Rectal smooth muscle tissue (tissue), 1 donor: ENCODE results near the gene ROCK2.
"Not testable (repeated sequence)": the region's sequence is repeated elsewhere in the genome, so short reads cannot be mapped to it uniquely, and the experiment has no call there.

Source experiments
- H3K27ac ChIP-seq: one replicate; pipeline ENCODE4 v1.7.0; 2013; ENCODE audit warnings: low read depth, low read length, inconsistent platforms
- H3K27me3 ChIP-seq: one replicate; pipeline ENCODE4 v1.7.0; 2013; ENCODE audit warnings: low read length; ENCODE audit not compliant: control insufficient read depth, insufficient read depth
- H3K36me3 ChIP-seq: one replicate; pipeline ENCODE4 v1.7.0; 2013; ENCODE audit warnings: low read length; ENCODE audit not compliant: control insufficient read depth, insufficient read depth
- H3K4me1 ChIP-seq: one replicate; pipeline ENCODE4 v1.7.0; 2013; ENCODE audit warnings: low read length; ENCODE audit not compliant: control insufficient read depth, insufficient read depth
- H3K4me3 ChIP-seq: one replicate; pipeline ENCODE4 v1.7.0; 2013; ENCODE audit warnings: low read length
- H3K9ac ChIP-seq: one replicate; pipeline ENCODE4 v1.7.0; 2013; ENCODE audit warnings: low read length

Gene ROCK2

DNA sequence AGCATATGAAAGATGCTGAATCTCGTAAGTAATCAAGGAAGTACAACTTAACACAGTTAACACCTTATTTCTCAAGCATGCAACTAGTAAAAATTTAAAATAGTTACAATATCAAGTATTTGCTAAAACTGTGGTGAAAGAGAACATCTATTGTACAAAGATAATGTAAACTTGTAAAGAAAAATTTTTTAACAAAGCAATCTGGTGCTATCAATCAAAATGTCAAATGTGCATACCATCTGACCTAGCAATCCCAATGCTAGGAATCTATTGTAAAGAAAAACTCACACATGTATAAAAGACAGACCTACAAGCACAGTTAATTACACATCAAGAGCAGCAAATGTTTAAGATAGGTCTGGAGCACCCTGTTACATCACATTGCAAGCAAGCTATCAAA, 99.1 kb downstream of the ROCK2 start:
- H3K27ac ChIP-seq: no peak overlapping the region

DNA sequence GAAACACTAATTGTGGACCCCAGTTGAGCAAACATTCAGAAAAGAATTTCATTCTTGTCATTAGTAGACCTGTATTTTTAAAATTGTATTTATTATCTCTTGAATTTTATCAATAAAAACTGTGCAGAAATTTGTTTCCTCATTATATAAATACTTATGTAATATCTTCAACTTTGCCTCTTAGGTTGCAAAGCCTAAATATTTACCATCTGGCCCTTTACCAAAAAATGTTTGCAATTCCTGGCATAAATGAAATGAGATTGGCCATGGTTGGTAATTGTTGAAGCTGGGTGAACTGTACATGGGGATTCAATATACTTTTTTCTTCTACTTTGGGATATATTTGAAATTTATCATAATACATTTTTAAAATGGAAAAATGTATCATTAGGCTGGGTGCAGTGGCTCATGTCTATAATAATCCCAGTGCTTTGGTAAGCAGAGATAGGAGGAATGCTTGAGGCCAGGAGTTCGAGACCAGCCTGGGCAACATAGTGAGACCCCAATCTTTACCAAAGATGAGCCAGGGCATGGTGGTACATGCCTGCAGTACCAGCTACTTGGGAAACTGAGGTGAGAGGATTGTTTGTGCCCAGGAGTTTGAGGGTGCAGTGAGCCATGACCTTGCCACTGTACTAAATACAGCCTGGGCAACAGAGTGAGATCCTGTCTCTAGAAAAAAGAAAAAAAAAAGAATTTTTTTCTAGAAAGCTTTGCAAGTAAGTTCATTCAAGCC, 100.2 kb downstream of the ROCK2 start:
- no peak overlapping the region for H3K4me3 ChIP-seq
- no peaks in the 10 kb centered on the region for H3K4me1 ChIP-seq
- H3K27me3 ChIP-seq: no peaks in the 10 kb centered on the region
- H3K27ac ChIP-seq: no peak overlapping the region
- H3K9ac ChIP-seq: no peak overlapping the region
- H3K36me3 ChIP-seq: no peaks in the 10 kb centered on the region

More for the DNA sequence above, 99.1 kb downstream of the ROCK2 start:
- H3K4me1 ChIP-seq: no peaks in the 10 kb centered on the region
- H3K4me3 ChIP-seq: no peak overlapping the region
- H3K27me3 ChIP-seq: no peaks in the 10 kb centered on the region
- no peaks in the 10 kb centered on the region for H3K36me3 ChIP-seq
- no peak overlapping the region for H3K9ac ChIP-seq

DNA sequence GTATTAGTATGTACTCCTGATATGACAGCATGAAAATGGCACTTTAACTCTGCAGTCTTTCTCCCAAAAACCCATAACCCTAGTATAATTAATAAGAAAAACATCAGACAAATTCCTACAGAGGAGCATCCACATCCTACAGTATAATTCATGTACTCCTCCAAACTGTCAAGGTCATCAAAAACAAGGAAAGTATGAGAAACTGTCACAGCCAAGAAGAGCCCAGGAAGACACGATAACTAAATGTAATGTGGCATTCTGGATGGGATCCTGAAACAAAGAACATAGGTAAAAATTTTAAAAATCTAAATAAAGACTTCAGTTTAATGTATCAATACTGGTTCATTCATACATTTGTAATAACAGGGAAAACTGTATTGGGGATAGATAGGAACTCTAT, 100.9 kb downstream of the ROCK2 start:
- Histone ChIP-seq H3K4me3 (no peak overlapping the region), H3K9ac (no peak overlapping the region), H3K4me1 (no peaks in the 10 kb centered on the region), H3K36me3 (no peaks in the 10 kb centered on the region), H3K27ac (no peak overlapping the region), H3K27me3 (no peaks in the 10 kb centered on the region)

DNA sequence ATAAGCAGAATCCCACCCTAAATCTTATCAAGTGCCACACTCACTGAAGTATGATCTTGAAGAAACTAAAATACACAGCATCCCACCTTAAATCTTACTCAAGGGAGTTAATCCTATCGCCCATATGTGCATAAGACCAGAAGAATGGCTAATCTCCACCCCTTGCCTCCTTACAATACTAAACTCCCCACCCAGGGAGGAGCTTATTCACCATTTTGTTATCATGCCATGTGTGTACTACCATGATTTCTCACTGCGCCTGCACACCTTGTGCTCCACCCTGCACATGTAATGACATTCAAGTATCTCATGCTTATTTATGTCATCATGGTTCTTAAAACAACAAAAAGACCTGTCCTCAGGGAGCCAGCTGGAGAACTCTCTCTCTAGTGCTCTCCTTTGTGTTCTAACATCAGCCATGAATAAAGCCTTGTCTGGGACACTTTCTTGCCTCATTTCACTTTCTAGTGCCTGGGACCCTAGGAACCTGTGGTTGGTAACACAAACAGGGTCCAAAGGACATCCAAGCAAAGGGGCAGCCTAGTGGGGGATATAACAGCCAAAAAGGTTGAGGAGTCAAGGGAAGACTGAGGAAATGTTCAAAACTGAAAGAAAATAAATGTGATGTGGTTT, 101.8 kb downstream of the ROCK2 start:
- Histone ChIP-seq H3K9ac (no peak overlapping the region), H3K27me3 (no peaks in the 10 kb centered on the region), H3K36me3 (no peaks in the 10 kb centered on the region), H3K4me3 (no peak overlapping the region), H3K27ac (no peak overlapping the region), H3K4me1 (no peaks in the 10 kb centered on the region)

DNA sequence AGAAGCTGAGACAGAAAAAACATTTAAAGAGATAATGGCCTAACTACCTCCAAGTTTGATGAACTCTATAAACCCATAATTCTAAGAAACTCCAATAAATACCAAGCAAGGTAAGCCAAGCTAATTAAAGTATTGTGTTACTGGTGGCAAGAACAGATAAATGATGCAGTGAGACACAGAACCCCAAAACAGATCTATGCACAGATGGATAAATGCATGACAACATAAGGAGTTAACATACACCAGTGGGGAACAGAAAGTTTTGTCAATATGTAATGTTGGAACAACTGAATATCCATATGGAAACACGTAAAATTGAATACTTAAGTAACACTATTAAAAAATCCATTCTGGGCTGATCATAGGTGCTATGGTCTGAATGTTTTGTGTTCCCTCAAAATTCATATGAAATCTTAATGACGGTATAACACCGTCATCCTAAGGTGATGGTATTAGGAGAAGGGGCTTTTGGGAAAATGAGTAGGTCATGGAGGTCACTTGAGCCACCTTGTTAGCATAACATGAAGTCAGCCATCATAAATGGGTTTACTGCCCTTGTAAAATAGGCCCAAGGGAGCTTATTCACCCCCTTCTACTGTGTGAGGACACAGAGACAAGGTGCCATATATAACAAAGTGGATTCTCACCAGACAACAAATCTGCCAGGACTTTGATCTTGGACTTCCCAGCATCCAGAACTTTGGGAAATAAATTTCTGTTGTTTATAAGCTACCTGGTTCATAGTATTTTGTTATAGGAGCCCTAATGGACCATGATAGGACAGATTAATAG, 102.8 kb downstream of the ROCK2 start:
- Histone ChIP-seq H3K4me1 (no peaks in the 10 kb centered on the region), H3K27me3 (no peaks in the 10 kb centered on the region), H3K27ac (no peak overlapping the region), H3K36me3 (no peaks in the 10 kb centered on the region), H3K9ac (no peak overlapping the region), H3K4me3 (no peak overlapping the region)

DNA sequence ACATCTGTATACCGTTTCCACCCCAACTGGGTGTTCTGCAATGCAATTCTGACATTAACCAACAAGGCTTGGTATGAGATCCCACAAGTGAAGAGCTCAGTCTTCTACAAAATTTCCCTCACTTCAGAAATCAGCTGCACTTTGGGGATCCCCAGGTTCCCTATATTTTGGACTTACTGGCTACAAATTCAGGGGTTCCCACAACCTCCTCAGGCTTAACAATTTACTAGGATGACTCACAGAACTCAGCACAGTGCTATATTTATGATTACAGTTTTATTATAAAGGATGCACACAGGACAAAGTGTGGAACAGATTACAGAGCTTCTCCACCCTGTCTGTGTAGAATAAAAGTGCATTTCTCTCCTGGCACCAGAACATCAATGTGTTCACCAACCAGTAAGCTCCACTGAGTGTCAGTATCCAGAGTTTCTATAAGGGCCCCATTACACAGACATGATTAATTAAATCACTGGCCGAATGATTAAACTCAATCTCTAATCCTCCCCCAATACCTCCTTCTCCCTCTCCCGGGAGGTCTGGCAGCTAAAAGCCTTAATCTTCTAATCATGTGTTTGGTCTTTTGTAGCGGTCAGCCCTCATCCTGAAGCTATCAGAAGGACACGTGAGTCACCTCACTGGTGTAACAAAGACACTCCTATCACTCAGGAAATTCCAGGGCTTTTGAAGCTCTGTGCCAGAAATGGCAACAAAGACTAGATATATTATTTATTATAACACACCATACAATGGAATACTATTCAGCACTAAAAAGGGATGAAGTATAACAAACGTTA, 104.6 kb downstream of the ROCK2 start:
- Histone ChIP-seq H3K36me3 (no peaks in the 10 kb centered on the region), H3K9ac (no peak overlapping the region), H3K4me3 (no peak overlapping the region), H3K27me3 (no peaks in the 10 kb centered on the region), H3K4me1 (peaks cover 7% of the 10 kb centered on the region), H3K27ac (no peak overlapping the region)

DNA sequence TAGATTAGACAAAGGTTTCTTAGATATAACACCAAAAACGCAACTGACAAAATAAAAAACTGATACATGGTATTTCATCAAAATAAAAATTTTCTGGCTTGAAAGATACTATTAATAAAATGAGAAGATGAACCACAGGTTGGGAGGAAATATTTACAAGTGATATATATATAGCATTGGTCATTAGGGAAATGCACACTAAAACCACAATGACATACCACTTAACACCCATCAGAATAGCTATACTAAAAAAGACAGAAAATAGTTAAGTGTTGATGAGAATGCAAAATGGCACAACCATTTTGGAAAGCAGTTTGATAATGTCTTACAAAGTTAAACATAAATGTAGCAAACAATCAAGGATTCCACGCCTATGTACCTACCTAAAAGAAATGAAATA, 105.3 kb downstream of the ROCK2 start:
- Histone ChIP-seq H3K27me3 (no peaks in the 10 kb centered on the region), H3K27ac (no peak overlapping the region), H3K4me1 (peaks cover 7% of the 10 kb centered on the region), H3K4me3 (no peak overlapping the region), H3K36me3 (no peaks in the 10 kb centered on the region), H3K9ac (no peak overlapping the region)

DNA sequence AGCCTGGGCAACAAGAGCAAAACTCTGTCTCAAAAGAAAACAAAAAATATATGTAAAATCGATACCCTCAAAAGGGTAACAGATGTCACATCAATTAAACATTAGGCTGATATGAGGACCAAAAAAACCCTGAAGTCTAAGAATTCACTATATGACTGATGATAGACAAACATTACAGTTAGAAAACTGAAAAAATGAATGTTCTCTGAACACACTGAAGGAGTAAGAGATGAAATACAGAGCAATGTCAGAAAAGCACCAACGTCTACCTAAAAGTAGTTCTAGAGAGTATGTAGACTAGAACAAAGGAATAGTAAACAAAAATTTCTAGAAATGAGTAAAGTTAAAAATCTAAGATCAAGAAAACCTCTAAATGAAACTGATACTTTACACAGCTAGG, 107.3 kb downstream of the ROCK2 start:
- Histone ChIP-seq H3K27ac (no peak overlapping the region), H3K4me3 (no peak overlapping the region), H3K9ac (no peak overlapping the region), H3K36me3 (no peaks in the 10 kb centered on the region), H3K27me3 (no peaks in the 10 kb centered on the region), H3K4me1 (peaks cover 7% of the 10 kb centered on the region)

DNA sequence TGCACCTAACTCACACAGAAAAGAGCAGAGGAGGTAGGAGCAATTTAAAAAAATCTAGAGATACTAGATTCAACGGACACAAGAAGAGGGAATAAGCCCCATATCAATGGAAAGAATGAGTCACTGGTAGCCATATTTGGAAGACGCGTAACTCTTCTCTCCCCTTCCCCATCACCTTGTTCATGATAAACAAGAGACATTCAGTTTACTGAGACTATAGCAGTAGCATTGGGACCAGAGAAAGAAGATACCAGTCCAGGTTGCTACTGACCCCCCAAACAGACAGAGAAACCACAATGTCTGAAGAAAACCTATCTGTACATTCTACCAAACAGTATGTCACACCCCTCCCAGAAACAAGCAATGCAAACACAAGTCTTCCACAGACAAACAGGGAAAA, 108.1 kb downstream of the ROCK2 start:
- Histone ChIP-seq H3K9ac (no peak overlapping the region), H3K27ac (no peak overlapping the region), H3K4me1 (peaks cover 7% of the 10 kb centered on the region), H3K36me3 (no peaks in the 10 kb centered on the region), H3K27me3 (no peaks in the 10 kb centered on the region), H3K4me3 (no peak overlapping the region)

DNA sequence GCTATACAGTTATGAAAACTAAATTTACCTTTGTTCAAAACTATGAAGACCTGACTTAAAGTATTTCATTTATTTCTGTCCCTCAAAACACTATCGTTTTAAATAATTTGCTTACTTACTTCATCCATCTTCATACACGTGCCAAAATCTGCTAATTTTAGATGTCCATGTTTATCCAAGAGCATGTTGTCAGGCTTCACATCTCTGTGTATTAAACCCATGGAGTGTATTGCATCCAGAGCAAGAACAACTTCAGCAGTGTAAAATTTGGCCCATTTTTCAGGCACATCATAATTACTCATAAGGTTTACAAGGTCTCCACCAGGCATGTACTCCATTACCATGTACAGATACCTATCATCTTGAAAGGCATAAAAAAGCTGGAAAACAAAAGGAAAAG, 108.9 kb downstream of the ROCK2 start:
- Histone ChIP-seq H3K4me3 (no peak overlapping the region), H3K27me3 (no peaks in the 10 kb centered on the region), H3K27ac (no peak overlapping the region), H3K36me3 (no peaks in the 10 kb centered on the region), H3K9ac (no peak overlapping the region), H3K4me1 (peaks cover 7% of the 10 kb centered on the region)

DNA sequence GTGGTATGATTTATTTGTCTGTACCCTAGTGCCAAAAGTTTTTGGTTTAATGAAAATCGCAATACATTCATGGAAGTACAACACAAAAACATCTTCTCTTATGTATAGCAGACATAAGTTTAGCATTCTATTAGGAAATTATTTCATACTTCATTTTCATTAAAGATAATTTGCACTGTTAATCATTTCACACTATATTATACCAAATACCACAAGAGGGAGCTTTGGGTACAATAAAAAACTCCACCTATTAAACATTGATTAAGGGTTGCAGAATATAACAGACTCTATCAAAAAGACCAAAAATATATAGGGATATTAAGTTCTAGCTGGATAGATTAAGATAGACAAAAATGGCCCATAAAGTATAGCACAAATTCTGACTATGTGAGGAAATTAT, 110.1 kb downstream of the ROCK2 start:
- H3K27ac ChIP-seq: no peak overlapping the region

DNA sequence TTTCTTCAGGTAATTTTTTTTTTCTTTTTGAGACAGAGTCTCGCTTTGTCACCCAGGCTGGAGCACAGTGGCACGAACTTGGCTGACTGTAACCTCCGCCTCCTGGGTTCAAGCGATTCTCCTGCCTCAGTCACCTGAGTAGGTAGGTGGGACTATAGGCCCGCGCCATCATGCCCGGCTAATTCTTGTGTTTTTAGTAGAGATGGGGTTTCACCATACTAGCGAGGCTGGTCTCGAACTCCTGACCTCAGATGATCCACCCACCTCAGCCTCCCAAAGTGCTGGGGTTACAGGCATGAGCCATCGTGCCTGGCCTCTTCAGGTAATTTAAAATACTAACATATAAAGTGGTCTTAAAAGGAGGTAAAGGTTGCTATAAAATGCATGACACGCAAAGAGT, 113.2 kb downstream of the ROCK2 start:
- H3K4me3 ChIP-seq, H3K27me3 ChIP-seq, H3K4me1 ChIP-seq: not testable (repeated sequence)

More for the DNA sequence above, 110.1 kb downstream of the ROCK2 start:
- no peaks in the 10 kb centered on the region for H3K36me3 ChIP-seq
- H3K9ac ChIP-seq: no peak overlapping the region
- H3K4me3 ChIP-seq: no peak overlapping the region
- H3K4me1 ChIP-seq: peaks cover 7% of the 10 kb centered on the region
- H3K27me3 ChIP-seq: no peaks in the 10 kb centered on the region

More for the DNA sequence above, 113.2 kb downstream of the ROCK2 start:
- H3K36me3 ChIP-seq, H3K27ac ChIP-seq, H3K9ac ChIP-seq: not testable (repeated sequence)
